HepG2 (cell line): ENCODE results near the gene NDUFS7. TPM values are rescaled to one million over a fixed set of nuclear protein-coding genes. Genes with fewer than 3 reads are reported as not detected.
A peak's percentile ranks its signal among the peaks of the same experiment; 100 is the strongest.

Source experiments
- AKAP8 ChIP-seq: sonication (generic); formaldehyde crosslinking; IDR thresholded peaks from 2 replicates; pipeline ENCODE4 v1.5.1; 2020; ENCODE audit warnings: mild to moderate bottlenecking, missing genetic modification reagents
- ARNTL ChIP-seq: sonication (generic); formaldehyde crosslinking; IDR thresholded peaks from 2 replicates; pipeline ENCODE4 v1.4.0; 2020; ENCODE audit warnings: mild to moderate bottlenecking, missing genetic modification reagents
- DMTF1 ChIP-seq: sonication (generic); formaldehyde crosslinking; IDR thresholded peaks from 2 replicates; pipeline ENCODE4 v1.4.0; 2020; ENCODE audit warnings: mild to moderate bottlenecking, missing genetic modification reagents
- DRAP1 ChIP-seq: IDR thresholded peaks from 2 replicates; pipeline ENCODE4 v1.6.1; 2016; ENCODE audit warnings: missing genetic modification reagents, missing compliant biosample characterization
- ETV6 ChIP-seq: sonication (generic); formaldehyde crosslinking; conservative IDR thresholded peaks from 2 replicates; pipeline ENCODE4 v1.4.0; 2020; ENCODE audit warnings: missing genetic modification reagents
- GABPB1 ChIP-seq: IDR thresholded peaks from 2 replicates; pipeline ENCODE4 v1.6.1; 2016; ENCODE audit warnings: mild to moderate bottlenecking, missing genetic modification reagents, moderate library complexity, missing compliant biosample characterization
- GATAD1 ChIP-seq: IDR thresholded peaks from 2 replicates; pipeline ENCODE4 v1.6.1; 2016; ENCODE audit warnings: missing genetic modification reagents, missing compliant biosample characterization
- IKZF5 ChIP-seq: IDR thresholded peaks from 2 replicates; pipeline ENCODE4 v1.6.1; 2018; ENCODE audit warnings: missing genetic modification reagents, mild to moderate bottlenecking, missing compliant biosample characterization
- LBX2 ChIP-seq: sonication (generic); formaldehyde crosslinking; IDR thresholded peaks from 2 replicates; pipeline ENCODE4 v1.5.0; 2020; ENCODE audit warnings: missing genetic modification reagents, mild to moderate bottlenecking, borderline replicate concordance
- NONO ChIP-seq, 2 experiments: fragments of 450-650 bp in 1 of 2; sonication (generic) in 1 of 2; formaldehyde crosslinking in 1 of 2; IDR thresholded peaks in 1 of 2; conservative IDR thresholded peaks in 1 of 2; 2 replicates each; pipeline versions ENCODE4 v1.6.1 to v1.8.0; 2017 to 2022; ENCODE audit warnings: mild to moderate bottlenecking in 1 of 2, missing genetic modification reagents in 1 of 2, moderate library complexity in 1 of 2
- SP2 ChIP-seq: sonication (generic); formaldehyde crosslinking; IDR thresholded peaks from 2 replicates; pipeline ENCODE4 v1.5.1; 2020; ENCODE audit warnings: mild to moderate bottlenecking, missing genetic modification reagents
- ZBTB39 ChIP-seq: sonication (generic); formaldehyde crosslinking; IDR thresholded peaks from 2 replicates; pipeline ENCODE4 v1.5.0; 2020; ENCODE audit warnings: missing genetic modification reagents
- ZC3H13 ChIP-seq: sonication (generic); formaldehyde crosslinking; IDR thresholded peaks from 2 replicates; pipeline ENCODE4 v1.8.1; 2023; ENCODE audit warnings: mild to moderate bottlenecking, missing genetic modification reagents, moderate library complexity
- ZNF431 ChIP-seq: sonication (generic); formaldehyde crosslinking; IDR thresholded peaks from 2 replicates; pipeline ENCODE4 v1.9.0; 2022; ENCODE audit warnings: missing genetic modification reagents, low read depth, mild to moderate bottlenecking, borderline replicate concordance
- ZNF558 ChIP-seq: sonication (generic); formaldehyde crosslinking; IDR thresholded peaks from 2 replicates; pipeline ENCODE4 v1.9.0; 2022; ENCODE audit warnings: mild to moderate bottlenecking, missing genetic modification reagents, borderline replicate concordance
- ZNF691 ChIP-seq: sonication (generic); formaldehyde crosslinking; IDR thresholded peaks from 2 replicates; pipeline ENCODE4 v1.4.0; 2020; ENCODE audit warnings: missing genetic modification reagents, low read depth, mild to moderate bottlenecking, borderline replicate concordance
- ZNF761 ChIP-seq: sonication (generic); formaldehyde crosslinking; conservative IDR thresholded peaks from 2 replicates; pipeline ENCODE4 v1.4.0; 2020; ENCODE audit warnings: mild to moderate bottlenecking, missing genetic modification reagents
- ZUFSP ChIP-seq: sonication (generic); formaldehyde crosslinking; IDR thresholded peaks from 2 replicates; pipeline ENCODE4 v1.9.0; 2021; ENCODE audit warnings: missing genetic modification reagents, mild to moderate bottlenecking, borderline replicate concordance
- polyA plus RNA-seq, 8 experiments: library from polyadenylated mRNA; depleted of rRNA in 3 of 8; stranded (reverse) in 7 of 8; unstranded in 1 of 8; fragments of >200 nt; fragmentation: Illumina TruSeq in 4 of 8; extraction: Trizol in 4 of 8; gene quantifications; 2 replicates each; pipeline versions ENCODE4 v1.2.1 to v1.2.3, GENCODE V29; 2011 to 2016; ENCODE audit warnings: low read depth in 4 of 8, missing spikeins in 1 of 8, mixed read lengths in 1 of 8; ENCODE audit not compliant: insufficient read depth in 1 of 8
- total RNA-seq, 5 experiments: library from RNA; depleted of rRNA; stranded (reverse); fragments of >200 nt; fragmentation: Illumina TruSeq; extraction: Trizol; gene quantifications; 2 replicates each; pipeline ENCODE4 v1.2.3, GENCODE V29; 2016; ENCODE audit warnings: low read depth in 1 of 5

NDUFS7 gene
- total and polyA plus RNA-seq, 2 of the 13 experiments (the other 11 are each of a cell fraction or from before 2014, with no cell fraction given), result 34.3 to 66.9 TPM

GRCh38 chr19:1424192-1424955, 40.7 kb downstream of the NDUFS7 start (continued):
- TF ChIP-seq ARNTL (CRISPR knock-in tag), result peak; percentile 97
- 0 out of 2 replicates have a peak, but pooled peaks have one; percentile 59 for TF ChIP-seq ZC3H13 (CRISPR knock-in tag)
- TF ChIP-seq ZNF691 (CRISPR knock-in tag), result peak; percentile 46; the same call in 1 of the 2 replicates
- peak; percentile 77; the same call in 1 of the 2 replicates for TF ChIP-seq LBX2 (CRISPR knock-in tag)
- peak; percentile 89 for TF ChIP-seq GABPB1 (CRISPR knock-in tag)
- peak; percentile 26; the same call in 1 of the 2 replicates for TF ChIP-seq DRAP1 (CRISPR knock-in tag)
- TF ChIP-seq GATAD1 (CRISPR knock-in tag), result 0 out of 2 replicates have a peak, but pooled peaks have one; percentile 39
- TF ChIP-seq SP2 (CRISPR knock-in tag), result no peak
- peak; percentile 56; the same call in 1 of the 2 replicates for TF ChIP-seq IKZF5
- TF ChIP-seq ZNF558, result 0 out of 2 replicates have a peak, but pooled peaks have one; percentile 38
- 0 out of 2 replicates have a peak, but pooled peaks have one; percentile 34 for TF ChIP-seq ZBTB39 (CRISPR knock-in tag)
- TF ChIP-seq AKAP8 (CRISPR knock-in tag), result peak; percentile 97
- no peak for TF ChIP-seq ETV6 (CRISPR knock-in tag)
- 0 out of 2 replicates have a peak, but pooled peaks have one; percentile 74 for TF ChIP-seq ZNF431 (CRISPR knock-in tag)
- TF ChIP-seq NONO (IDR thresholded peaks at IDR 0.05), result no peak
- TF ChIP-seq NONO (CRISPR knock-in tag; conservative IDR thresholded peaks at IDR 0.05), result peak; percentile 55; the same call in 1 of the 2 replicates
- 0 out of 2 replicates have a peak, but pooled peaks have one; percentile 28 for TF ChIP-seq ZNF761
- no peak for TF ChIP-seq DMTF1 (CRISPR knock-in tag)
- no peak for TF ChIP-seq ZUFSP (CRISPR knock-in tag)
